Measurements from ENCODE around the gene RAD51C. TPM values are rescaled to one million over a fixed set of nuclear protein-coding genes. Genes with fewer than 3 reads are reported as not detected.

Gene RAD51C
- polyA plus RNA-seq, 1 of the 3 experiments (the other 2 are of a cell fraction): 36.1 TPM

DNA sequence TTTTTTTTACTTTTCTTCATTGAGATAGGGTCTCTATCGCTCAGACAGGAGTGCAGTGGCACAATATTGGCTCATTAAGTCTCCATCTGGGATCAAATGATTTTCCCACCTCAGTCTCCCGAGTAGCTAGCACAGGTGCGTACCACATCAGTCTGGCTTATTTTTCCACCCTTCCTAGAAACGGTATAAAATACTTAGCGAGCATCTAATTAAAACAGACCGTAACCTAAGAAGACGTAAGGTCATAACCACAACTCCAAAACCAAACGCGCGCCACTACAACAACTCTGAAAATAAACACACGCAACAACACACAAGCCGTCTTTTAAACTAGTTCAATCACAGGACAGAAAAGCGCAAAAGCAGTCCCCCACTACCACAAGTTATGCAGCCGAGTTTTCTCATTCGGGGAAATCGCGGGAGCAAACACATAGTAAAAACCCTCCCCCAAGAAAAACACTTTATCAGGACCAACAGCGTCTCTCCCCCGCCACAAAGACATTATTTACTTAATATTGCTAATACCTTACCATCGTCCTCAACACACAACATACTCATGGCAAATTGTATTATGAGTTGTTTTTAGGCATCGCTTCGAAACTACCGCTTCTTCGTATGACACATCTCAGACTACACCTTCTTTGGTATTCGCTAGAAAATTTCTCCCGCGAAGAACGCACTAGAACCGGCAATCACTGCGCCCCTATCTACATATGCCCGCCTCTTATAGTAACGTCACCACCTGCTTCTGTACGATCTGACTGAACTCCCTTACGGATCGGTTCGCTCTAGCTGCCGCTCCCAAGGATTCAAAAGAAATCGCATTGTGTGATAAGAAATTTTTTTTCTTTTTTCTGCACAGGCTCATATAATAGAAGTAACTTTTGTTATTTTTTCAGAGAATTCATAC, 33.3 kb upstream of the RAD51C start:
- H3K4me3 ChIP-seq (ENCODE audit: low read depth in 2 of 2, low read length in 1 of 2): peak overlapping the region; percentile 50 to 59
- CTCF ChIA-PET: interaction anchor here (0.9 to 2.8 kb wide), 4 partner anchors 19 to 345 kb away, joined by 3 to 9 read pairs (median 6); no protein-coding TSS in a partner anchor
- TF ChIP-seq TCF12 (IDR thresholded peaks at IDR 0.05): peak; percentile 85
- TF ChIP-seq NFIC (IDR thresholded peaks at IDR 0.05; ENCODE audit: borderline replicate concordance): peak; percentile 60; the same call in 1 of the 2 replicates
- peak; percentile 75 to 86 for TF ChIP-seq EP300 (IDR thresholded peaks at IDR 0.05; ENCODE audit: borderline replicate concordance in 1 of 2, low read depth in 1 of 2, low read length in 1 of 2)
- peak; percentile 88; the same call in 1 of the 2 replicates for TF ChIP-seq RCOR1 (IDR thresholded peaks at IDR 0.05; ENCODE audit: low read length)
- TF ChIP-seq RFX5 (IDR thresholded peaks at IDR 0.05; ENCODE audit: low read length): peak; percentile 72
- peak; percentile 88; the same call in 1 of the 2 replicates for TF ChIP-seq MEF2A (IDR thresholded peaks at IDR 0.05; ENCODE audit: borderline replicate concordance, low read depth)
- 0 out of 2 replicates have a peak, but pooled peaks have one; percentile 15 for TF ChIP-seq USF1 (IDR thresholded peaks at IDR 0.05; ENCODE audit: borderline replicate concordance, low read depth)
- TF ChIP-seq RXRA (IDR thresholded peaks at IDR 0.05; ENCODE audit: borderline replicate concordance, low read depth): peak; percentile 85
- no peak; the same call in 1 of the 2 replicates for TF ChIP-seq SMC3 (IDR thresholded peaks at IDR 0.05; ENCODE audit: low read depth, low read length)
- TF ChIP-seq CTCF (IDR thresholded peaks at IDR 0.05): no peak
- TF ChIP-seq POLR2AphosphoS5 (IDR thresholded peaks at IDR 0.05; ENCODE audit: low read depth, low read length): peak; percentile 100
- peak; percentile 91 for TF ChIP-seq TAF1 (IDR thresholded peaks at IDR 0.05; ENCODE audit: borderline replicate concordance, low read depth, low read length)
- TF ChIP-seq JUND (IDR thresholded peaks at IDR 0.05): peak; percentile 88
- TF ChIP-seq EZH2phosphoT487 (IDR thresholded peaks at IDR 0.05; ENCODE audit: borderline replicate concordance, low read depth): no peak
- TF ChIP-seq RAD21 (IDR thresholded peaks at IDR 0.05; ENCODE audit: low read length): 0 out of 2 replicates have a peak, but pooled peaks have one; percentile 28
- TF ChIP-seq IRF3 (IDR thresholded peaks at IDR 0.05; ENCODE audit: low read depth, low read length): no peak
- 0 out of 2 replicates have a peak, but pooled peaks have one; percentile 57 for TF ChIP-seq FOXM1 (IDR thresholded peaks at IDR 0.05; ENCODE audit: low read depth)
- TF ChIP-seq, protein P1, sequence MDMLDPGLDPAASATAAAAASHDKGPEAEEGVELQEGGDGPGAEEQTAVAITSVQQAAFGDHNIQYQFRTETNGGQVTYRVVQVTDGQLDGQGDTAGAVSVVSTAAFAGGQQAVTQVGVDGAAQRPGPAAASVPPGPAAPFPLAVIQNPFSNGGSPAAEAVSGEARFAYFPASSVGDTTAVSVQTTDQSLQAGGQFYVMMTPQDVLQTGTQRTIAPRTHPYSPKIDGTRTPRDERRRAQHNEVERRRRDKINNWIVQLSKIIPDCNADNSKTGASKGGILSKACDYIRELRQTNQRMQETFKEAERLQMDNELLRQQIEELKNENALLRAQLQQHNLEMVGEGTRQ (IDR thresholded peaks at IDR 0.05; ENCODE audit: borderline replicate concordance, low read depth, low read length): no peak
- TF ChIP-seq FOXJ3 (CRISPR knock-in tag; IDR thresholded peaks at IDR 0.05): peak; percentile 78
- peak; percentile 100 for TF ChIP-seq SIN3A (IDR thresholded peaks at IDR 0.05; ENCODE audit: borderline replicate concordance, low read depth, low read length)
- TF ChIP-seq ELF1 (IDR thresholded peaks at IDR 0.05): peak; percentile 67
- no peak for TF ChIP-seq NRF1 (IDR thresholded peaks at IDR 0.05; ENCODE audit: low read depth, low read length)
- TF ChIP-seq MXI1 (IDR thresholded peaks at IDR 0.05; ENCODE audit: low read depth, low read length): peak; percentile 79; the same call in 1 of the 2 replicates
- TF ChIP-seq FOSL2 (IDR thresholded peaks at IDR 0.05; ENCODE audit: borderline replicate concordance, low read depth): peak; percentile 45; the same call in 1 of the 2 replicates
- TF ChIP-seq, protein P2, sequence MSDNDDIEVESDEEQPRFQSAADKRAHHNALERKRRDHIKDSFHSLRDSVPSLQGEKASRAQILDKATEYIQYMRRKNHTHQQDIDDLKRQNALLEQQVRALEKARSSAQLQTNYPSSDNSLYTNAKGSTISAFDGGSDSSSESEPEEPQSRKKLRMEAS (IDR thresholded peaks at IDR 0.05; ENCODE audit: low read depth): peak; percentile 84
- TF ChIP-seq CHD2 (IDR thresholded peaks at IDR 0.05; ENCODE audit: low read length, partially characterized antibody): peak; percentile 97
- TF ChIP-seq YY1 (IDR thresholded peaks at IDR 0.05; ENCODE audit: low read depth): peak; percentile 46; the same call in 1 of the 2 replicates

More for the DNA sequence above, 33.3 kb upstream of the RAD51C start:
- Histone ChIP-seq H3K9me2 (no peaks in the 10 kb centered on the region), H3K36me3 (replicated peaks in 1 of 2; ENCODE audit: control insufficient read depth in 1 of 2, insufficient read depth in 2 of 2, low read length in 1 of 2) (no peaks in the 10 kb centered on the region), H3K4me1 (ENCODE audit: control insufficient read depth in 1 of 2, insufficient read depth in 2 of 2, low read depth in 1 of 2, low read length in 1 of 2) (no peaks in the 10 kb centered on the region; a peak in 1 of 4 replicates), H3K9me3 (no peaks in the 10 kb centered on the region), H3K79me2 (ENCODE audit: insufficient read depth) (no peaks in the 10 kb centered on the region), H3K27me3 (ENCODE audit: insufficient read depth) (no peaks in the 10 kb centered on the region), H3K9ac (peak overlapping the region; percentile 87), H3K4me2 (peak overlapping the region; percentile 80), H2AFZ (ENCODE audit: low read depth) (peak overlapping the region; percentile 86), H3F3A (replicated peaks; ENCODE audit: insufficient read depth) (peaks cover 18% of the 10 kb centered on the region), H3K27ac (ENCODE audit: low read depth in 2 of 2, low read length in 1 of 2) (peak overlapping the region; percentile 76 to 97), H4K20me1 (ENCODE audit: insufficient read depth) (no peaks in the 10 kb centered on the region)
- 2% methylated on average over 38 of the region's 38 CpGs for WGBS (ENCODE audit: low lambda C conversion rate)
- POLR2A ChIA-PET: interaction anchor here (0.6 to 6.8 kb wide), 14 partner anchors 11 to 356 kb away, joined by 3 to 64 read pairs (median 4); partner anchors contain the start of genes RAD51C and TEX14
- peak; percentile 93 for DNase-seq
